Measurements from ENCODE around the gene KCNJ4.

KCNJ4 gene

GRCh38 chr22:38491707-38492348, 36.8 kb upstream of the KCNJ4 start:
- Histone ChIP-seq H3K27ac (peak overlapping the region; percentile 3 to 43), H3K4me3 (no peak overlapping the region)
- no peak for DNase-seq (ENCODE audit: low spot score)
- no peak for TF ChIP-seq CTCF (IDR thresholded peaks at IDR 0.05)

- Histone ChIP-seq H3K27ac (peak overlapping the region; percentile 54 to 71), H3K4me3 (no peak overlapping the region)
- TF ChIP-seq CTCF (IDR thresholded peaks at IDR 0.05), result no peak
- no peak for DNase-seq (ENCODE audit: low spot score)
These were observed 35.9 kb upstream of the KCNJ4 start for GRCh38 chr22:38490915-38491314.

GRCh38 chr22:38490475-38490874, 35.5 kb upstream of the KCNJ4 start:
- TF ChIP-seq CTCF (IDR thresholded peaks at IDR 0.05), result no peak
- H3K27ac ChIP-seq, result peak overlapping the region; percentile 54 to 71
- no peak overlapping the region for H3K4me3 ChIP-seq
- DNase-seq (ENCODE audit: low spot score), result no peak

GRCh38 chr22:38489561-38490145, 34.7 kb upstream of the KCNJ4 start:
- DNase-seq (ENCODE audit: low spot score), result no peak
- peak overlapping the region in 1 of 2 donors; percentile 18 for H3K27ac ChIP-seq
- no peak for TF ChIP-seq CTCF (IDR thresholded peaks at IDR 0.05)
- no peak overlapping the region for H3K4me3 ChIP-seq

- H3K4me3 ChIP-seq, result no peak overlapping the region
- no peak overlapping the region for H3K27ac ChIP-seq
- TF ChIP-seq CTCF (IDR thresholded peaks at IDR 0.05), result no peak
- no peak for DNase-seq (ENCODE audit: low spot score)
These were observed 34.1 kb upstream of the KCNJ4 start for GRCh38 chr22:38489142-38489541.

GRCh38 chr22:38487946-38488345, 32.9 kb upstream of the KCNJ4 start:
- no peak for DNase-seq (ENCODE audit: low spot score)
- TF ChIP-seq CTCF (IDR thresholded peaks at IDR 0.05), result no peak
- Histone ChIP-seq H3K27ac (no peak overlapping the region), H3K4me3 (no peak overlapping the region)

GRCh38 chr22:38485783-38486182, 30.8 kb upstream of the KCNJ4 start:
- Histone ChIP-seq H3K27ac (no peak overlapping the region), H3K4me3 (no peak overlapping the region)
- no peak for DNase-seq (ENCODE audit: low spot score)
- no peak for TF ChIP-seq CTCF (IDR thresholded peaks at IDR 0.05)
